HG02981 (cell line): ENCODE measurements around the gene AMPH.
"Not testable (repeated sequence)": the region's sequence is repeated elsewhere in the genome, so short reads cannot be mapped to it uniquely, and the experiment has no call there.

ENCODE experiments used
- ATAC-seq: cut with Tn5 transposase; IDR thresholded peaks from one replicate; pipeline ENCODE4 v1.9.1; 2021; ENCODE audit warnings: mild to moderate bottlenecking, moderate library complexity; ENCODE audit not compliant: unreplicated experiment

The AMPH gene

DNA sequence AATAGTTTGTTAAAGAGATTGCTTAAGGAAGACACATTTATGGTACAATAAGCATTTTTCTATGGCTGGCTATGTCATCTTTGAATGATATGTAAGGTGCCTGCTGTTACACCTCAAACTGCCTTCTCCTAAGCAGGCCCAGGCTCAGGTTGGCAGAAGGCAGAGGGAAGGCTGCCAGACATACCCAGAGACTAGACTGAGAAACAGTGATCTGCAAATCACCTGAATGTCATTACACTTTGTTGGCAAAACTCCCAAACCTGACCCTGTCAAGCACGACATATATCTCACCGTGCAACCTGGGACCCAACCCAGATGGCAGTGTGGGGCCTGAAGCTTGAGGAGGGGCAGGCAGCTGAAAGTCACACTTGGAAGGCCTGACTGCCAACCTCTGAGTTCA lies 221.1 kb downstream of the AMPH start:
- no peak for ATAC-seq

DNA sequence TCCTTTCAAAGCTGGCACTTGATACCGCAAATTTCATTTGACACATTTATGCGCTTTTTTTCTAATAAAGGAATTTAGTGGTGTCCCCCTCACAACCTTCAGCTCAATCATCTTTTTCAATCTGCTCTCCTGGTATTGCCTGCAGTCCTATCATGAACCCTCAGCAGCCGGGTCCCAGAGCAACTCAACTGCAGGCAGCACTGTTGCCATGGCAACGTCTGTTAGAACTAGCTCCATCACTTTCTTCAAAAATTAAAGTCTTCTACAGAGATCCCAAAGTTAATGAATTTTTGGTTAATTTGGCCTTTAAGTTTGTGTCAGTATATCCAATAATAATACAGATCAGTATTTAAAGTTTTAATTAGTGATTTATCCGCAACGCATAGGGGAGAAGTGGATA lies 221.6 kb downstream of the AMPH start:
- no peak for ATAC-seq

- ATAC-seq = peak; percentile 69
Measured at GRCh38 chr7:38398725-38399321, 232.3 kb downstream of the AMPH start.

- ATAC-seq = no peak
Measured at GRCh38 chr7:38396852-38397251, 234.3 kb downstream of the AMPH start.

DNA sequence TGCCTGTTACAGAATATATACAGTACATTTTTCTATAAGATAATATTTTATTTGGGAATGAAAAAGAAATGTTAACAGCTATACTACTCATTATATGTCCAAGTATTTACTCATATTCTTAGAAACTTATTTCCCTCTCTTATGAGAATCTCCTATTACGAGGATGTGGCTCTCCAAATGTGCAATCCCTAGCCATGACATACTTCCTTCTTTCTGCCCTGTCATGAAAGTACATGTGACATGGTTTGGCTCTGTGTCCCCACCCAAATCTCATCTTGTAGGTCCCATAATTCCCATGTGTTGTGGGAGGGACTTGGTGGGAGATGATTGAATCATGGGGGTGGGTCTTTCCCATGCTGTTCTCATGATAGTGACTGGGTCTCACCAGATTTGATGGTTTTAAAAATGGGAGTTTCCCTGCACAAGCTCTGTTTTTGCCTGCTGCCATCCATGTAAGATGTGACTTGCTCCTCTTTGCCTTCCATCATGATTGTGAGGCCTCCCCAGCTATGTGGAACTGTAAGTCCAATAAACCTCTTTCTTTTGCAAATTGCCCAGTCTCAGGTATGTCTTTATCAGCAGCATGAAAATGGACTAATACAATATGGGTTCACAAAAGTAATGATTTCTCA lies 235.1 kb downstream of the AMPH start:
- not testable (repeated sequence) for ATAC-seq

DNA sequence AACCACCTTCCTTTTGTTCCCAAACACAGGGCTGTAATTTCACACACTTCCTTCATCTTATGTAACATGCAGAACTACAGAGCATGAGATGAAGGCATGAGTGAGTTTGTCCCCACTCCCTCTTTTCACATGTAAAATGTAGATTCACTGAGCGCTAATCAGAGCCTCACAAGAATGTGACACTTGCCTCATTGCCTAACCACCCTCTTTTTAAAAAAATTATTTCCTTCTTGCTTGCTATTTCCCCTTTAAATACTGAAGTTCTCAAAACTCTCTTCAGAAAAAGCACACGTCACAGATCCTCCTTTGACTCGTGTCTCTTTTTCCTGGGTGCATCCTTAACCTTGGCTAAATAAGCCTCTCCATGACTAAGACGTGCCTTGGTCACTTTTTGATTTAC lies 236.5 kb downstream of the AMPH start:
- ATAC-seq = no peak

DNA sequence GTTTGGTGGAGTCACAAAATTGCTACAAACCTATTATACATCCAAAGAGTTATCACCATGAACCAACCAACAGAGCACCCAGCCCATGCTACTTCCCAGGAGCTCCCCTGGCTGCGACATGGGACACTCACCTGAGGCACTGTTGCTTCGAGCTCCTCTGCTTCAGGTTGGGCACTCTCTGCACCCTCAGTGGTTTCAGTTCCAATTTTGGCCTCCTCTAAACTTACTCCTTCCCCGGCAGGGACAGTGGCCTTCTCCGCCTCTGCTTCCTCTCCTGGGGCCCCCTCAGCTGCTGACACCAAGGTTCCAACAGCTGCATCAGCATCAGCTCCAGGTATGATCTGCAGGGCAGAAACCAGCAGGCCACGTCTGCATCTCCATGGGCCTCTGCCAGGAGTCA lies 237.3 kb downstream of the AMPH start:
- ATAC-seq = no peak

DNA sequence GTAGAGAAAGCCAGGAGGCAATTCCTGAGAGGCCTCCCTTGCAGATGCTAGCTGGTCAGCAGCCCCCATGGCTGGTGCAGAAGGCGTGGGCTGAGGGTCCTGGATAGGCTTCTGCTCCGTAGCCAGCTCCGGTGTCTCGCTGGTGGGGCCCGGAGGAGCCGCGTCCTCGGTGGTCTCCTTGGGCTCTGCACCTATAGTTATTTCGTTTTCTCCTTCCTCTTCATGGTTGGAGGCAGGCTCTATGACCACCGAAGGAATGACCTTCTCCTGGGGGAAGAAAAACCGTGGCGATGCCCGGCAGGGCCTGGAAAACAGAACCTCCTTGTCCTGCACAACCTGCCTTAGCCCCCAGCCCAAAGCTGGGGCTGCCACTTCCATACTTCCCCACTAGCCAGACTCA lies 239.4 kb downstream of the AMPH start:
- ATAC-seq = no peak

GRCh38 chr7:38385682-38386081 lies 245.5 kb downstream of the AMPH start:
- no peak for ATAC-seq

- no peak for ATAC-seq
Measured at GRCh38 chr7:38383281-38383680, 247.9 kb downstream of the AMPH start.

- ATAC-seq = no peak
Measured at GRCh38 chr7:38382684-38383083, 248.5 kb downstream of the AMPH start.

- ATAC-seq = no peak
Measured at GRCh38 chr7:38375453-38375852, 255.7 kb downstream of the AMPH start.

GRCh38 chr7:38374507-38374906 lies 256.7 kb downstream of the AMPH start:
- ATAC-seq = peak; percentile 41

DNA sequence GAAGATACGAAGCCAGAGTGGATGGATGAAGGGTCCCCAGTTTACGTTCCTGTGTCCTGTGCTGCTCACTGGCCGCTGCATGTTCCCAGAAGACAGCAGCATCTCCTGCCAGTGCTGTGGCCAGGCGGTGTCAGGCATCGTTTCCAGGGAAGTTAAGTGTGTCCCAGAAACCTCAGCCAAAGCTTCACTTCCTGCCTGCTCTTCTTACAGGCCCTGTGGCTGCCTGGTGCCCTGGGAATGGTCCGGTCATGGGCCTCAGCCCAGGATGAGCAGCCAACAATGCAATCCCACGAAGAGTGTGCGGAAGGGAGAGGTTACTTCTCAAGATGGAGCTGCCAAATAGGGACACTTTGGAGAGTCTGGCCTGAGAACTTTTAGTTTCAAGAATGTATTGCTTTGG lies 258.0 kb downstream of the AMPH start:
- no peak for ATAC-seq

GRCh38 chr7:38372290-38372689 lies 258.9 kb downstream of the AMPH start:
- ATAC-seq = no peak

DNA sequence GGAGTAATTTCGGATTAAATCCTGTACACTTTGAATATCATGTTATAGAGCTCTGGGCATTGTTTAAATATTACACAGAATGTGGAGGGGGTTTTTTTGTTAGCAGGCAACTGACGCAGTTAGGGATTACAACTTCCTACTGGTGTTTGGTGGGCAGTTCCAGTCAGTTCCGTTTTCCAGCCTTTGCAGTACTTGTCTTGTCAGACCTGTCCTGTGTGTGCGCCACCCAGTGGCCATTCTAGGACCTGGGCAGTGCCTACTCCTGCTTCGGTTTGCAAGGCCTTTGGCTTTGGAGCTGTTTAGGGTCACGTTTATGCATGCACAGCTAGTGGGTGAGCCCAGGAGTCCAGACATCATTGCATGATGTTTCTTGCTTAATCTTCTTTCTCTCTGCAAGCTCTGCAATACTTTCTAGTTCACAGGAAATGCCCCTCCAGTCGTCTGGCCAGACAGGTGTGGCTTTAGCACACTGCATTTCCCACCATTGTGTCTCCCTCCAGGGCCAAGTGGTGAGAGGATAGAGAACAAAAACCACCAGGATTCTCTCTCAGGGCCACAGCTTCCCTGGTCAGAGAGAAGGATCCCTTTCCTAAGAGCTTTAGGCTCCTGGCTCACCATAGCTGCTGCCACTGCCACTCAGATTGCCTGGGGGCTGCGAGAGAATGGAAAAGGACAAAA lies 261.2 kb downstream of the AMPH start:
- peak; percentile 80 for ATAC-seq

DNA sequence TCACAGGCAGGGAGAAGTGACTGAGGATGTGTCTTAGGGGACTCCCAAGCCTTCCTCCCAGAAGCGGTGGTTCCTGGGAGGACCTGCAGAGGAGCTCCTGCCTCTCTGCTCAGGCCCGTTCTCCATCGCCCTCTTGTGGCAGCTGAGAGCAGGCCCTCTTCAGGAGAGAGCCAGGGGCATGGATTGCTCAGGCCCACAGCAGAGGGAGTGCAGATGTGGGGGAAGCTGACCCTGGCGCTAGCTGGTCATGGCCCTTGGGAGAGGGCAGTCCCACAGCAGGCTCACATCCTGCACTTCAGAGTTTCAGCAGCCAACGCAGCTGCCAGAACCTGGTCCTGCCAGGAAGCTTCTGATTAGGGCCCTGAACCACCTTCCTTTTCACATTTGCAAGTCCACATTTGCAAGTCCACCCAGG lies 263.0 kb downstream of the AMPH start:
- ATAC-seq = no peak

GRCh38 chr7:38367301-38367890 lies 263.8 kb downstream of the AMPH start:
- peak; percentile 66 for ATAC-seq

- not testable (repeated sequence) for ATAC-seq
Measured at GRCh38 chr7:38363379-38363778, 267.8 kb downstream of the AMPH start.

GRCh38 chr7:38362611-38363237 lies 268.4 kb downstream of the AMPH start:
- not testable (repeated sequence) for ATAC-seq

GRCh38 chr7:38360776-38361175 lies 270.4 kb downstream of the AMPH start:
- no peak for ATAC-seq
